ENCODE data around the gene DNAH6. TPM values are rescaled to one million over a fixed set of nuclear protein-coding genes. Genes with fewer than 3 reads are reported as not detected.
"Not testable (repeated sequence)": the region's sequence is repeated elsewhere in the genome, so short reads cannot be mapped to it uniquely, and the experiment has no call there.

Gene DNAH6
- total RNA-seq, 1 donor from 2014 or later = 2.0 TPM

DNA sequence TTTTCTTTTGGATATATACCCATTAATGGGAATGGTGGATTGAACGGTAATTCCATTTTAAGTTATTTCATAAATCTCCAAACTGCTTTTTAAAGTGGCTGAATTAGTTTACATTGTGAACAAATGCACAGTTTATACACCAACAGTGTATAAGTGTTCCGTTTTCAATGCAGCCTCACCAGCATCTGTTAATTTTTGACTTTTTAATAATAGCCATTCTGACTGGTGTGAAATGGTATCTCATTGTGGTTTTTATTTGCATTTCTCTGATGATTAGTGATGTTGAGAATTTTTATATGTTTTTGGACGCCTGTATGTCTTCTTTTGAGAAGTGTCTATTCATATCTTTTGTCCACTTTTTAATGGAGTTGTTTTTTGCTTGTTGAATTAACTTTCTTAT is 257.3 kb downstream of the DNAH6 start:
- intact Hi-C loops (cut with DNase I); DNase-seq (ENCODE audit: low spot score); ATAC-seq: not testable (repeated sequence)

DNA sequence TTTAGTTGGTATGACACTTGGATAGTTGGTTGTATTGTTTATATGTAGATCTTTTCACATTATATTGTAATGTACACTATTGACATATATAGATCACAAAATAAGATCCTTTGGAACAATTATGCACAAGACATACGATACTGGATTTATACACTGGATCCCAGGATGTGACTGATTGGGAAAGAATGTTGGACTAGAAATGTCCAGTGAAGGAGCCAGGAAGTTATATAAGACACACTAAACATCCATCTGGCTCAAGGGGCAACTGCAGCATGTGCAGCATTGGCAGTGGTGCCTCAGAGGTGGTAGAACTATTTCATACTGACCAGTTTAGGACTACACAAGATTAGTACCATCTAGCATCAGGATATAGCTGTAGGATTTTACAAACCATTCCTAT is 259.7 kb downstream of the DNAH6 start:
- intact Hi-C loops (cut with DNase I) = no loop called here

DNA sequence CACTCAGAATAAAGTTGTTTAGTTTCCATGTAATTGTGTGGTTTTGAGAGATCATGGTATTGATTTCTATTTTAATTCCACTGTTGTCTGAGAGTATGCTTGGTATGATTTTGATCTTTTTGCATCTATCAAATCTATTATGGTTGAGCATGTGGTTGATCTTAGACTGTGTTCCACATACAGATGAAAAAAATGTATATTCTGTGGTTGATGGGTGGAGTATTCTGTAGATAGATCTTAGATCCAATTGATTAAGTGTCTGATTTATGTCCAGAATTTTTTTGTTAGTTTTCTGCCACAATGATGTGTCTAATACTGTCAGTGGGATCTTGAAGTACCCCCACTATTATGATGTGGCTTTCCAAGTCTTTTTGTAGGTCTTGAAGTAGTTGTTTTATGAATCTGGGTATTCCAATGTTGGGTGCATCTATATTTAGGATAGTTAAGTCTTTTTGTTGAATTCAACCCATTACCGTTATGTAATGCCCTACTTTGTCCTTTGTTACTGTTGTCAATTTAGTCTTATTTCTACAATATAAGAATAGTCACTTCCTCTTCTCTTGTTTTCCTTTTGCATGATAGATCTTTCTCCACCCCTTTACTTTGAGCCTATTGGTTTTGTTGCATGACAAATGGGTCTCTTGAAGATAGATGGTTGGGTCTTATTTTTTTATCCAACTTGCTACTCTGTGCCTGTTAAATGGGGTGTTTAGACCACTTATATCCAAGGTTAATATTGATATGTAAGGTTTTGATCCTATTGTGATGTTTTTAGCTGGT is 262.8 kb downstream of the DNAH6 start:
- ATAC-seq (no peak), DNase-seq (ENCODE audit: low spot score) (no peak)
- intact Hi-C loops (cut with DNase I) = no loop called here

More for the DNA sequence above, 259.7 kb downstream of the DNAH6 start:
- no peak for DNase-seq (ENCODE audit: low spot score)
- no peak for ATAC-seq

DNA sequence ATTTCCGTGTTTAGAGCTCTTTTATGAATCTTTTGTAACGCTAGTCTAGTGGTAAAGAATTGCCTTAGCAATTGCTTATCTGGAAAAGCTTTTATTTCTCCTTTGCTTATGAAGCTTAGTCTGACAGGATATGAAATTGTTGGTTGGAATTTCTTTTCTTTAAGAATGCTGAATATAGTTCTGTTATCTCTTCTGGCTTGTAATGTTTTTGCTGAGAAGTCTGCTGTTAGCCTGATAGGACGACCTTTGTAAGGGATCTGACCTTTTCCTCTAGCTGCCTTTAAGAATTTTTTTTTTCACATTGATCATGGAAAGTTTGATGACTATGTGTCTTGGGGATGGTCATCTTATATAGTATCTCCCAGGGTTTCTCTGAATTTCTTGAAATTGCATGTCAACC is 263.5 kb downstream of the DNAH6 start:
- DNase-seq (ENCODE audit: low spot score) = no peak
- no peak for ATAC-seq
- intact Hi-C loops (cut with DNase I) = no loop called here

DNA sequence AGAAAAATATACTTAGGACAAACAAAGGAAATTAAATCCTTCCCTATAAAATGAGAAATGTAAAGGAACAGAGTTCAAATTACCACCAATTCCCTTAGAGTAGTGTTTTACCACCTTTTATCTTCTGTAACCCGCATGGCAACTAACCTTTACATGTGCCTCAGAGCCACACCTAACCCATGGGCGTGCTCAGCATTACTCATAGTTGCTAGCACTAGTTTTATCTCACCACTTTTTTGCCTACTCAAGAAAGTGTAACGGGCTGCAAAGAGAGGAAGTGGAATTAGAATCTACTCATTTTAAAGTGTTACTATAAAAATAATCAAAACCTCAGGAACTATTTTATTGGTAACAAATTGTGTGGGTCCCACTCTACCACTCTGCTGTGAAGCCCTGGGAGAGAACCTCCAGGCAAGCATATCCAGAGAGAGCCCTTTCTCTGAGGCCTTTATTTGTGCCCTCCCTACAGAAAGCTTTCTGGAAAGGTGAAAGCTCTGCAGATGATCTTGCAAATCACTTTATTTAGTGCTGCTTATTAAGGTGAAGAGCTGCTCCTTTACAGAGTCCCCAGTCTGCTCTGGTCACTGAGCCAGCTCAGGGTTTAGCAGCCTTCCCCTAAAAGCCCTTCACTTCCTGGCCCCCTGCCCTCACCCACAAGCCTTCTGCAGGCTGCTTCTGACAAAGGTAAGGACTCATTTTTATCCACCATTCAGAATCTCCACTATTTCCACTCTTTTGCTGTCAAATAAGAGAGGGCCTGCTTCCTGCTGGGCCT is 265.8 kb downstream of the DNAH6 start:
- ATAC-seq (no peak), DNase-seq (ENCODE audit: low spot score) (no peak)
- intact Hi-C loops (cut with DNase I) = no loop called here

DNA sequence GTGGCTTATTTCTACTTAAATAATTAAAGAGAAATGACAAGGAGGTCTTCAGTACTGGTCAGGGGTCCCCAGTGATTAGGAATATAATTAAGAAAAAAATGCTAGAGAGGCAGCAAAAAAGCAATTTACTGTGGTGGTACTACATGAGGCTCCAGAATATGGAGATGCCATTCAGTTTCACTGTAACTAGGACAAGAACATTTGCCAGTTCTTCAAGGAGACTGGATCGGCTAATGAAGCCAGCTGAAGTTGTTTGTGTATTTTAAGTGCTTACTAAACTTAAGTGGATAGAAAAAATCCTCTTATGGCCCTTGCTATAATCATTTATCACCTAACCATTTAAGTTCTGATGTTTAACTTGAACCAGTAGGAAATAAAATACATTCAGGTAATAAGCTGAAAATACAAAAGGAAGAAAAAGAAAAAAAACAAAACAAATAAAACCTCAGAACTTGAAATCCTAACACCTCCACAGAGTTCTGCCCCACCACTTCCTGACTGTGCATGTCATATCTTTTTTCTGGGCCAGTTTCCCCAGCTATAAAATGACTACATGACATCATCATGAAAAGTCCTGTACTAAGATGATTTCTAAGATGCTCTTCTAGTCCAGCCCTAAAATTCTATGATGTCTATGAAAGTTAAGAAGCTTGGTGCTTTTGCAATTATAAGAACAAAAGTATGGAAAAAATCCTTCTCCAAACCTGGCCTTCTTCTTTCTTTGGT is 266.6 kb downstream of the DNAH6 start:
- intact Hi-C loops (cut with DNase I) = no loop called here
- ATAC-seq (no peak), DNase-seq (ENCODE audit: low spot score) (no peak)

DNA sequence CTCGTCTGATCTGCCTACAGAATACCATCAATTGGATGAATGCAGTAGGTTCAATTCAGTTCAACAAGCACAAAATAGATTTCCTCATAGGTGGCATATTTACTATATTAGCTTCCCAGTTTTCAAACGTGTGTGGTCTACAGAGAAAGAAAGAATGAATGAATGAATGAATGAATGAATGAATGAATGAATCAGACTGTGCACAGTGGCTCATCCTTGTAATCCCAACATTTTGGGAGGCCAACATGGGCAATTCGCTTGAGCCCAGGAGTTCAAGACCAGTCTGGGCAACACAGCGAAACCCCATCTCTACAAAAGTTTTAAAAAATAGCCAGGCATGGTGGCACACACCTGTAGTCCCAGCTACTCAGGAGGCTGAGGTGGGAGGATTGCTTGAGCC is 269.7 kb downstream of the DNAH6 start:
- ATAC-seq (no peak), DNase-seq (ENCODE audit: low spot score) (no peak)
- intact Hi-C loops (cut with DNase I) = no loop called here

DNA sequence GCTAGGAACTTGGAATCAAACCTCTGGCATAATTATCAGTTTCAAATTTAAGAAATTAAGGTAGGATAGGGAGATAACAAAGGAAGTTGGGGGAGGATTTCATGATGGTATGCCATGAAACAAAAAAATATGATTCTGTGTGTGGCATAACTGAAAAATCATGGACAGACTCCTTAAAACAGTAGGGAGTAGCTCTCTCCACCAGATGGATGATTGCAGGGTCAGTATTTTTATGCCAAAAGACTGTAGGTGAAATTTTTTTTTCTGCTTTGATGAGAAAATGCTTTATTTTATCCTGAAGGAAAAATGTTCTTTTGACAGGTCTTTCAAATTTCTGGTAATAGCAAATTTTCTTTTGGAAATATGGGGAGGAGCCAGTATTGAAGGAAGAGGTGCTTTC is 270.3 kb downstream of the DNAH6 start:
- ATAC-seq (no peak), DNase-seq (ENCODE audit: low spot score) (no peak)
- intact Hi-C loops (cut with DNase I) = no loop called here

DNA sequence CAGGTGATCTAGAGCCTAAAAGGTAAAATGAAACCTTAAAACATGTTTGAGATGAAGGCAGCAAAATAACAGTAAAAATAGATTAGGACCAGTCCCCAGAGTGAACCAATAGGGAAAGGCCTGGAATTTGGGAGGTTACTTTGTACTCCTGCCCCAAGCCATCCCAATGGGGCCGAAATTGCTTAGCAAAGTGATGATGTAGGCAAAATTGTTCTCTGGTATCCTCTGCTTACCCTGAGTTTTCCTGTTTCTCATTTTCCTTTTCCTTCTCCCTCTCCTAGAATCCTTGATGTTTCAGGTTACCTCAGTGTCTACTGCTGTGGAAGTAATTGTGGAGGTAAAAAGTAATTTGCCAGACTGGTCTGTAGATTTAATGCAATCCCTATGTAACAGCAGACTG is 271.7 kb downstream of the DNAH6 start:
- ATAC-seq (no peak), DNase-seq (ENCODE audit: low spot score) (no peak)
- intact Hi-C loops (cut with DNase I) = no loop called here

DNA sequence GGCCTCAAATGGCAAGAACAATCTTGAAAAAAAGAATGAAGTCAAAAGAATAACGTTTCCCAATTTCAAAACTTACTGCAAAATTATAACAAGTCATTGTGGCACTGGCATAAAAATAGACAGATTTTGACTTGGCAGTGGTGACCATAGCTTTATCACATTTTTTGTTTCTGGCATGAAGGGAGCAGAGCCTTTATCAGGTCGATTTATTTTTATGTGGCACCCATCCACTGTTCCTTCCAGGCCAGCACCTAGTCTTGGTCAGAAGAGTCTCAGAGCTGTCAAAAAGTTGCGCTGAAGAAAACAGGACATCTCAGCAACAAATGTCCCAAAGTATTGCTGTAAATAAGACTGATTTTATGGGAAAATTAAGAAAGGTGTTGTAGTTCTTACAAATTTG is 272.2 kb downstream of the DNAH6 start:
- intact Hi-C loops (cut with DNase I) = no loop called here
- ATAC-seq (no peak), DNase-seq (ENCODE audit: low spot score) (no peak)

DNA sequence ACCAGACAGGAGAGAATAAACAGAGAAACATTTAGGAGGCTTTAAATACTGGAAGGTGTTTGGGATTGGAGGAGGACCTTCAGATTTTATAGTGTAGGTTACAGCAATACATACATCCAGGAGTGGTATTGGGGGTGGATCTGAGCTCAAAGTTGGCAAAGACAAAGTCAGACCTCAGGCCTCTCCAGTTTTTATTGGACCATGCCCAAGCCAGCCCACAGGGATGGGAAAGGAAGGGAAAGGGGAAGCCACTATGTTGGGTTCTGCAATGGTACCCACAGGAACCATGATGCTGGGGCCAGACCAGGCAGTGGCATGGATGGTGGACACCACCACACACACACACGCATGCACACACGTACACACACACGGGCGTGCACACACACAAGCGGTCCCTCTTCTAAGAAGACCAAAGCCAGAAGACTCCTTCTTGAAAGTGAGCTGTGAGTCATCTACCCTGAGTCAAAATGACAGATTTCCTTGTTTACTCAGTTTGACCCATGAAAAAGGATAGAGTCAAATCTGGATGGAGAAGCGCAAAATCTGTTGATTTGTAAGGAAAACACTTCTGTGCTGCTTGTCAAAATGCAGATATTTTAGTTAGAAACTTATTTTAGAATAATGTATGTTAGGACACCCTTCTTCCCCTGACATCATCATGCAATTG is 276.7 kb downstream of the DNAH6 start:
- ATAC-seq (no peak), DNase-seq (ENCODE audit: low spot score) (no peak)
- intact Hi-C loops (cut with DNase I) = no loop called here

DNA sequence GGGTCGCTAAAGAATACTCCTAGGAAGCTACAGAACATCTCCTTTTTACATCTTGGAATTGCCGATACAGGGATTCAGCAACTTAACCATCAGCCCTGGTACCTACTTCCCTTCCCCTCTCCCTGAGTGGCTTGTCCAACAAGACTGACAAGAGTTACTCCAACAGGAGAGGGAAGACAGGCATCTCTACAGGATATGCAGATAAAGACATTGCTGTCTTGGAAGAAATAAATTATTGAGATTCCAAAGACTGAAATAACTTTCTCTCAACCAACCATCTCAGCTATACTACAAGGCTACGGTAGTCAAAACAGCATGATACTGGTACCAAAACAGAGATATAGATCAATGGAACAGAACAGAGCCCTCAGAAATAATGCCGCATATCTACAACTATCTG is 277.3 kb downstream of the DNAH6 start:
- no peak for DNase-seq (ENCODE audit: low spot score)
- no peak for ATAC-seq
- intact Hi-C loops (cut with DNase I) = no loop called here

DNA sequence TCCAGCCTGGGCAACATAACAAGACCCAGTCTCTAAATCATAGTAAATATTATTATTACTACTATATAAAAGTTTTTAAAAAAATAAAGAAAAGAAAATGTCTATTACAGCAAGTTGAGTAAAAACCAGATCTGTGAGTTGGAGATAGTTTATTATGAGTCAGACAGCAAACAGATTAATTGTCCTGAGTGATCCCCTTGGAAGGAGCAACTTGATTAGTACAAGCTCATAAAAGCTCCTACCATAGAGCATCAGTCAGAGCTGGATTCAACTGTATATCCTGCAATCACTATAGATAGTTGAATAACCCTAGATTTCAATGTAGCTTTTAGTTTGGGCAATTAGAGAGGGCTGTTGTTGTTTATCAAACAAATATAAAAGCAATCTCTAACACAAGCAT is 280.5 kb downstream of the DNAH6 start:
- ATAC-seq (no peak), DNase-seq (ENCODE audit: low spot score) (no peak)
- intact Hi-C loops (cut with DNase I) = no loop called here

DNA sequence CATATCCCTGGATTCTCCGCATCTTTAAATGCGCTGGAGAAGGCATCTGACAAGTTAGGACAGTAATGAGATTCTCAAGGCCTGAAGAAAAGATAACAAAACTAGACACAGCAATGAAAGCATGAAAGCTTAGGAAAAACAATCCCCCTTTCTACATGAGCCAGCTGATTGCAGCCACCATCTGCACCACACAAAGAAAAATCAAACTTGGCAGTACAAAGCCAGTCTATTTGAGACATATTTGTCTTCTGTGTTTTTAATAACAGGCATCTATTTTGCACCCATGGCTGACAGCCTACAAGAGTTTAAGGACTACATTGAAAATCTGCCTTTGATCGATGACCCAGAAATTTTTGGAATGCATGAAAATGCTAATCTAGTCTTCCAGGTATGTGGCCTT is 281.0 kb downstream of the DNAH6 start:
- no peak for ATAC-seq
- no peak for DNase-seq (ENCODE audit: low spot score)
- intact Hi-C loops (cut with DNase I) = no loop called here

DNA sequence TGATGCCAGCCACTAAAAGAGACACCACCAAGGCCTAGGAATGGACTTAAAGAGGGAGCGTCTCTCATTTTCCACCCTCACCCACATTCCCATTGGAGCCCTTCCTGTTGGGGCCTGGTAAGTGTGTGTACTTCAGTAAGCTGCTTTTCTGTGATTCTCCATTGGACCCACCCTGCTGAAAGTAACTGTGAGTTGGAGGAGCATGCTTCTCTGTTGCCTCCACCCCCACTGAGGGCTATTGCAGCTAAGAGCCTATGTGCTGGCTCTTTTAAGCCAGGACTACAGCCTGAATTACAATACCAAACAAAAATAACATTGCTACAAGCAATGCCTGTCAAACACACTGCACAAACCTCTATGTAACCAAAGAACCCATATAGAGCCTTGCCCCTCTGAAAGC is 283.5 kb downstream of the DNAH6 start:
- intact Hi-C loops (cut with DNase I) = no loop called here
- ATAC-seq (no peak), DNase-seq (ENCODE audit: low spot score) (no peak)

DNA sequence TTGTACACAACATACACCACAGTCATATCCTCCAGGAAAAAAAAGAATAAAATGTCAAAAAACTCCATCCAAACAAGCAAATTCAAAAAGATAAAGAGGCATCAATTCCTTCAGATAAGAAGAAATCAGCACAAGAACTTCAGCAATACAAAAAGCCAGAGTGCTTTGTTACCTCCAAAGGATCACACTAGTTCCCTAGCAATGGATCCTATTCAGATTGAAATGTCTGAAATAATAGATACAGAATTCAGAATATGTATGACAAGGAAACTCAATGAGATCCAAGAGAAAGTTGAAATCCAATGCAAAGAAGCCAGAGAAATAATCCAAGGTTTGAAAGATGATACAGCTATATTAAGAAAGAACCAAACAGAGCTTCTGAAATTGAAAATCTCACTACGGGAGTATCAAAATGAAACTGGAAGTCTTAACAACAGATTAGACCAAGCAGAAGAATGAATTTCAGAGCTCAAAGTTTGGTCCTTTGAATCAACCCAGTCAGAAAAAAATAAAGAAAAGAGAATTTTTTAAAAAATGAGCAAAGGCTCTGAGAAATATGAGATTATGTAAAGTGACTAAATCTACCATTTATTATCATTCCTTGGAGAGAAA is 284.0 kb downstream of the DNAH6 start:
- ATAC-seq = no peak
- intact Hi-C loops (cut with DNase I) = no loop called here
- DNase-seq (ENCODE audit: low spot score) = no peak

DNA sequence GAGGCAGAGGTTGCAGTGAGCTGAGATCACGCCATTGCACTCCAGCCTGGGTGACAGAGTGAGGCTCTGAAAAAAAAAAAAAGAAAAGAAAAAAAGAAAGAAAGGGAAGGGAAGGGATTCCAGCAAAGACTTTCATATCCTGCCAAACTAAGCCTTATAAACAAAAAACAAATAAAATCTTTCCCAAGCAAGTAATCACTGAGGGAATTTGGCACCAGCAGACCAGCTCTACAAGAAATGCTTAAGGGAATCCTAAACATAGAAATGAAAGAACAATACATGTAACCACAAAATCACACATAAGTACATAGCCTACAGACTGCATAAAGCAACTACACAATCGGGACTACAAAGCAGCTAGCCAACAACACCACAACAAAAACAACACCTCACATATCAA is 285.5 kb downstream of the DNAH6 start:
- intact Hi-C loops (cut with DNase I) = no loop called here
- no peak for ATAC-seq
- DNase-seq (ENCODE audit: low spot score) = no peak

DNA sequence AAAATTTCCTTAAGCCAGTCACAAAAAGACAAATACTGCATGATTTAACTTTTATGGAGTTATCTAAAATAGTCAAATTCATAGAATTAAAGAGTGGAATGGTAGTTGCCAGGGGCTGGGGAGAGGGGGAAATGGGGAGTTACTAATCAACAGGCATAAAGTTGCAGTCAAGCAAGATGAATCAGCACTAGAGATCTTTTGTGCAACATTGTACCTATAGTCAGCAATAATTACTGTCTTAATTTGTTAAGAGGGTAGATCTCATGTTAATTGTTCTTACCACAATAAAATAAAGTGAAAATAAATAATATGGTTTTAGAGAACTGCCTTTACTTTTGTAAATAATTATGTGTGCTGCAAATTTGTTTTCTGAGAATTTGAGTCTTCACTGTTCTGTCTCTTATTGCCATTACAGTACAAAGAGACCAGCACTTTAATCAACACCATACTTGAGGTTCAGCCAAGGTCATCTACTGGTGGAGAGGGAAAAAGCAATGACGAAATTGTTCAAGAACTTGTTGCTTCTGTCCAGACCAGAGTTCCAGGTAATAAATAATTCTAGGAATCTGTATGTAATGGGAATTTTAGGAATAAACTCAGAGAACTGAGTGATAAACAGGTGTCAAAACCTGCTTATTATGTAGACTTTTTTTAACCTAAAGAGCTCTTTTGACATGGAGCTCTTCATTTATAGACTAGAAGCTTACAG is 289.1 kb downstream of the DNAH6 start:
- ATAC-seq (no peak), DNase-seq (ENCODE audit: low spot score) (no peak)
- intact Hi-C loops (cut with DNase I) = no loop called here

Data from sciatic nerve (tissue), 2 donors.